PFSK-1 (cell line): ENCODE measurements around the gene ZNF710.

Experiments used
- POLR2AphosphoS5 ChIP-seq: IDR thresholded peaks from 2 replicates; pipeline ENCODE4 v1.6.1; 2012; ENCODE audit warnings: low read depth, mild to moderate bottlenecking, control low read depth, low read length, moderate library complexity
- REST ChIP-seq, 2 experiments: IDR thresholded peaks; 2 replicates each; pipeline versions ENCODE4 v1.6.1 to v1.8.0; 2011 to 2012; ENCODE audit warnings: low read depth in 2 of 2, low read length in 2 of 2, control low read depth in 1 of 2, inconsistent platforms in 1 of 2, mild to moderate bottlenecking in 1 of 2, moderate library complexity in 1 of 2; ENCODE audit not compliant: insufficient read depth in 1 of 2
- SIN3A ChIP-seq: IDR thresholded peaks from 2 replicates; pipeline ENCODE4 v1.6.1; 2012; ENCODE audit warnings: mild to moderate bottlenecking, low read length, moderate library complexity, borderline replicate concordance; ENCODE audit not compliant: insufficient read depth

GRCh38 chr15:90031231-90031791, 30.2 kb downstream of the ZNF710 start:
- no peak for TF ChIP-seq SIN3A
- no peak for TF ChIP-seq POLR2AphosphoS5
- TF ChIP-seq REST (IDR thresholded peaks at IDR 0.05; ENCODE audit: insufficient read depth in 1 of 2, low read depth in 2 of 2, low read length in 2 of 2) = no peak
